ENCODE results near the gene TCIRG1.
"Not testable (repeated sequence)": the region's sequence is repeated elsewhere in the genome, so short reads cannot be mapped to it uniquely, and the experiment has no call there.

Gene TCIRG1

GRCh38 chr11:68083517-68083916 is 44.7 kb downstream of the TCIRG1 start:
- DNase-seq (ENCODE audit: low read depth): no peak

GRCh38 chr11:68089679-68090078 is 50.9 kb downstream of the TCIRG1 start:
- no peak for DNase-seq (ENCODE audit: low read depth)

- no peak for DNase-seq (ENCODE audit: low read depth)
Measured at GRCh38 chr11:68090287-68090686, 51.5 kb downstream of the TCIRG1 start.

- DNase-seq (ENCODE audit: low read depth): peak; percentile 19
Measured at GRCh38 chr11:68090706-68091105, 51.9 kb downstream of the TCIRG1 start.

- no peak for DNase-seq (ENCODE audit: low read depth)
Measured at GRCh38 chr11:68092411-68092810, 53.6 kb downstream of the TCIRG1 start.

- DNase-seq (ENCODE audit: low read depth): not testable (repeated sequence)
Measured at GRCh38 chr11:68092946-68093345, 54.1 kb downstream of the TCIRG1 start.

- no peak for DNase-seq (ENCODE audit: low read depth)
Measured at GRCh38 chr11:68093565-68093964, 54.7 kb downstream of the TCIRG1 start.

GRCh38 chr11:68096962-68097361 is 58.1 kb downstream of the TCIRG1 start:
- DNase-seq (ENCODE audit: low read depth): no peak

- no peak for DNase-seq (ENCODE audit: low read depth)
Measured at GRCh38 chr11:68099057-68099456, 60.2 kb downstream of the TCIRG1 start.

GRCh38 chr11:68099474-68100405 is 60.9 kb downstream of the TCIRG1 start:
- DNase-seq (ENCODE audit: low read depth): peak; percentile 47

Measured in iris pigment epithelial cell (primary cell).